GM23248 (cell line): ENCODE measurements around the gene ZNF513. TPM values are rescaled to one million over a fixed set of nuclear protein-coding genes. Genes with fewer than 3 reads are reported as not detected.

Experiments
- DNase-seq: peaks from one replicate; pipeline ENCODE4 v3.0.0-alpha.2; 2015
- H2AFZ ChIP-seq: fragments of 200-600 bp; sonication (generic); 2 replicates; pipeline ENCODE4 v1.6.1; 2016; ENCODE audit warnings: antibody characterized with exemption
- H3F3A ChIP-seq: fragments of 200-600 bp; sonication (generic); 2 replicates; pipeline ENCODE4 v1.6.1; 2016; ENCODE audit warnings: mild to moderate bottlenecking, antibody characterized with exemption, mixed run types; ENCODE audit not compliant: insufficient read depth
- H3K27ac ChIP-seq: fragments of 200-600 bp; sonication (generic); 2 replicates; pipeline ENCODE4 v1.5.1; 2016; ENCODE audit warnings: mild to moderate bottlenecking
- H3K27me3 ChIP-seq: fragments of 200-600 bp; sonication (generic); replicated peaks from 2 replicates; pipeline ENCODE4 v1.6.1; 2016; ENCODE audit warnings: mild to moderate bottlenecking; ENCODE audit not compliant: insufficient read depth
- H3K36me3 ChIP-seq: fragments of 200-600 bp; sonication (generic); 2 replicates; pipeline ENCODE4 v1.6.1; 2016; ENCODE audit warnings: low read depth, mild to moderate bottlenecking
- H3K4me1 ChIP-seq: fragments of 200-600 bp; sonication (generic); 2 replicates; pipeline ENCODE4 v1.6.1; 2016; ENCODE audit warnings: mild to moderate bottlenecking; ENCODE audit not compliant: insufficient read depth
- H3K4me2 ChIP-seq: fragments of 200-600 bp; sonication (generic); one replicate; pipeline ENCODE4 v1.6.1; 2016; ENCODE audit warnings: mild to moderate bottlenecking; ENCODE audit not compliant: unreplicated experiment
- H3K4me3 ChIP-seq: fragments of 200-600 bp; sonication (generic); 2 replicates; pipeline ENCODE4 v1.5.1; 2016; ENCODE audit warnings: mild to moderate bottlenecking
- H3K79me2 ChIP-seq: fragments of 200-600 bp; sonication (generic); 2 replicates; pipeline ENCODE4 v1.6.1; 2016; ENCODE audit warnings: mild to moderate bottlenecking; ENCODE audit not compliant: insufficient read depth
- H3K9ac ChIP-seq: fragments of 200-600 bp; sonication (generic); 2 replicates; pipeline ENCODE4 v1.6.1; 2016; ENCODE audit warnings: mild to moderate bottlenecking
- H3K9me2 ChIP-seq: fragments of 200-600 bp; sonication (generic); 2 replicates; pipeline ENCODE4 v1.6.1; 2016; ENCODE audit warnings: mixed run types, mild to moderate bottlenecking, moderate library complexity; ENCODE audit not compliant: insufficient read depth
- H3K9me3 ChIP-seq: fragments of 200-600 bp; sonication (generic); one replicate; pipeline ENCODE4 v1.6.1; 2017; ENCODE audit warnings: low read depth
- H4K20me1 ChIP-seq: fragments of 200-600 bp; sonication (generic); 2 replicates; pipeline ENCODE4 v1.6.0; 2016; ENCODE audit not compliant: insufficient read depth
- EZH2 ChIP-seq: fragments of 200-600 bp; sonication (generic); IDR thresholded peaks from 2 replicates; pipeline ENCODE4 v1.6.1; 2018; ENCODE audit warnings: antibody characterized with exemption, mild to moderate bottlenecking; ENCODE audit not compliant: insufficient read depth, poor library complexity, severe bottlenecking
- EZH2phosphoT487 ChIP-seq: fragments of 200-600 bp; sonication (generic); IDR thresholded peaks from 2 replicates; pipeline ENCODE4 v1.6.1; 2018; ENCODE audit warnings: antibody characterized with exemption, moderate library complexity, mild to moderate bottlenecking, low read depth; ENCODE audit not compliant: insufficient read depth
- WGBS, 2 experiments: methylation state at CpG; one replicate each; pipeline ENCODE4 v1.1.6; 2015 to 2017; ENCODE audit warnings: low lambda C conversion rate in 2 of 2, low coverage in 1 of 2; ENCODE audit errors: missing lambda C conversion rate in 2 of 2; 5-methylcytosine and 5-hydroxymethylcytosine counted together
- in situ Hi-C: fragments of 300-500 bp; cut with MboI; formaldehyde crosslinking; loops from 2 replicates; pipeline ENCODE4 v1.15.0; 2020
- polyA plus RNA-seq: library from polyadenylated mRNA; unstranded; fragments of >200 nt; fragmentation: Nextera tagmentation; extraction: Ambion mirVana; gene quantifications from 2 replicates; pipeline ENCODE4 v1.2.1, GENCODE V29; 2016
- total RNA-seq: library from RNA; depleted of rRNA; stranded (reverse); fragments of >200 nt; shearing (Covaris generic); gene quantifications from 2 replicates; pipeline ENCODE4 v1.2.3, GENCODE V29; 2014

Gene ZNF513
- total and polyA plus RNA-seq, 2 experiments from 2014 or later: 6.0 to 9.5 TPM

DNA sequence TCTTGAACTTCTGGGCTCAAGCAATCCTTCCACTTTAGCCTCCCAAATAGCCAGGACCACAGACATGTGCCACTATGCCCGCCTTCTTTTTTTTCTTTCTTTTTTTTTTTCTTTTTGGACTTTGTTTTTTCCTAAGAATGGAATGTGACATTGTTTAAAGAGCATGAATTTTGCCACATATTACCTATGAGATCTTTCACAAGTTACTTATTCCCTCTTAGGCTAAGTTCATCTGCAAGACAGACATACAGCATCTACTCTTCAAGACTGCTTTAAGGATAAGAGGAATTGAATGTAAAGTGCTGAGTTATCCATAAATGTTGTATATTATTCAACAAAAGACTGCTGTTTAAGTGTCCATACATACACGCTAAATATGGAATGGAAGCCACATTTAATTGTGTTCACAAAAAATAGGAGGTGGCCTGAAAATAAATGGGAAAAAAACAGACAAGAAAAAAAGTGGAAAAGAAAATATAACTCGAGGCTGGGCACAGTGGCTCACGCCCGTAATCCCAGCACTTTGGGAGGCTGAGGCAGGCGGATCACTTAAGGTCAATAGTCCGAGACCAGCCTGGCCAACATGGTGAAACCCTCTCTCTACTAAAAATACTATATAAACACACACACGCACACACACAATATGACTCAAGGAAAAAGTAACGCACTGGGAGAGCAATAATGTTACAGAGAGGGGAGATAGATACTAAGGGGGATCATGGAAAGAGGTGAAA is 32.1 kb upstream of the ZNF513 start:
- TF ChIP-seq EZH2: no peak
- no peak for TF ChIP-seq EZH2phosphoT487
- Histone ChIP-seq H3K27me3 (no peaks in the 10 kb centered on the region), H3K4me1 (peaks cover 8% of the 10 kb centered on the region), H3K9me3 (no peaks in the 10 kb centered on the region), H2AFZ (no peak overlapping the region), H3K4me2 (no peak overlapping the region), H3K79me2 (peaks cover 18% of the 10 kb centered on the region), H3K4me3 (no peak overlapping the region), H3K36me3 (no peaks in the 10 kb centered on the region), H3K27ac (no peak overlapping the region), H4K20me1 (no peaks in the 10 kb centered on the region), H3F3A (peaks cover 12% of the 10 kb centered on the region), H3K9ac (no peak overlapping the region), H3K9me2 (no peaks in the 10 kb centered on the region)
- in situ Hi-C loops: no loop called here
- 61 to 67% methylated on average over 9 of the region's 9 CpGs for WGBS, 2 experiments
- DNase-seq: no peak

DNA sequence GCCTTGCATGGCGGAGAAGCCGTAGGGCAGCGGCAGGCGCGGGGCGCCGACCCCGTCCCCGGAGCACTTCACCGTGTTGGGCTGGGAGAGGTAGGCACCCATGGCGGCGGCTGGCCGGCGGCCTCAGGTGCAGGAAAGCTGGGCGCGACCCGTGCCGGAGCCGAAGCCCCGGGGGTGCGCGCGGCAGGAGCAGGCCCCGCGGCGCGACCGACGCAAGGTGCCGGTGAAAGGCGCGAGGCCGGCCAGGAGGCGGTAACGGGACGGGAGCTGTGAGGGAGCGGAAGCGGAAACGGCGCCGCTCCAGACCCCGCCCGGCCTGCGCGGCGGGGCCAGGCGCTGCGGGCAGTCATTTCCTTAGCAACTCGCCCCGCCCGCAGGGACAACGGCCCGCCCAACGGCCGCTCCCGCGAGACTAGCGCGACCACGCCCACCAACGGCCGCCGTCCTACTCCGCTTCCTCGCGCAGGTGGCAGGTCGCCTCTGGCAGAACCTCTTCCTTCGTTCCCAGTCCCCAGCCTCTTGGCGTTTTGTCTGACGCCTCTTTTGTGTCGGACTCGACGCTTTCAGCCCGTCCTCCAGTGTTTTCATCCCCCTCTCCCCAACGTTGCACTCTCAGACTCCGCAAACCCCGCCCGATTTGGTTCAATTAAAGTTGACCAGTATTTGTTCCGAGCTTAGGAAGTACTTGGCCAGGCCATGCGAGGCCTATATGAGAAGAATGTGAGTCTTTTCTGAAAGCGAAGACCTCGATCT is 29.0 kb upstream of the ZNF513 start, which contains the start of gene PPM1G:
TSS of gene PPM1G (minus strand) at position 271 of the 753 bp plus-strand sequence. CDS start at position 102, 169 bp downstream.
- Histone ChIP-seq H2AFZ (peak within 1 kb of the TSS; percentile 100), H3F3A (peaks cover 12% of the 10 kb centered on the region), H3K9ac (peak within 1 kb of the TSS; percentile 85), H3K27ac (peak within 1 kb of the TSS; percentile 66), H4K20me1 (no peaks in the 10 kb centered on the region), H3K4me2 (peak within 1 kb of the TSS; percentile 98), H3K9me3 (no peaks in the 10 kb centered on the region), H3K36me3 (no peaks in the 10 kb centered on the region), H3K4me3 (peak within 1 kb of the TSS; percentile 85), H3K79me2 (peaks cover 49% of the 10 kb centered on the region), H3K9me2 (no peaks in the 10 kb centered on the region), H3K27me3 (no peaks in the 10 kb centered on the region), H3K4me1 (peaks cover 12% of the 10 kb centered on the region)
- 1% methylated on average over 54 to 56 of the region's 82 CpGs for WGBS, 2 experiments
- in situ Hi-C loops: no loop called here
- no peak for TF ChIP-seq EZH2phosphoT487
- no peak for TF ChIP-seq EZH2
- DNase-seq: peak; percentile 98

DNA sequence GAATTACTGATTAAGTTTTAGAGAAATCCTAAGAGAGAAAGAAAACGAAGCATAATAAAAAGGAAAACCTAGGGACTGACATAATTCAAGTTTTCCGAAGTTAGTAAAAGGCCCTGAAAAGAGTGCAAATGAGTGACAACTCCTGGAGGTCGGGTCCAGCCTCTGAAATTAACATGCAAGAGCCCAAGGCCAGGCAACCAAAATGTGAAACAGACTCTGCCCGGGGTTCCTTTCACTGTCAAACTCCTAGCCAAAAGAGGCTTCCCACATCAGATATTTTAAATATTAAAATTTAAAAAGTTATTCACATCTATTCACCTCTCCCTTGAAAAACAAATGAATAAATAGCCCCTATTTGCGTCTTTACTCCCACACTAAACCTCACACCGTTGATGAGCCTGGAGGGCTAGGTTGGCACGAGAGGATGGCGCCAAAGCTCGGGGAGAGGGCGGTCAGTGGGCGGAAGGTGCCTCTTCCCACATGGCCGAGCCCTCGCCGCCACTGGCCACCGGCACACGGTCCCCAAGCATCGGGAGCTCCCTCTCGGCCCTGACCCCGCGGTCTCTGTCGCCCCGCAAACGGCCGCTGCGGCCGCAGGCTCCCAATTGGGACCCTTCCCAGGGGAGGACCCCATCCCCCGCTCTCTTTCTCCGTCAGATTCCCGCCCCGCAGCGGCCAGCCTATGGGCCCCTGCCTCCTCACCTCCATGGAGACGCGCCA is 28.2 kb upstream of the ZNF513 start:
- DNase-seq: peak; percentile 67
- H3K27me3 ChIP-seq: no peaks in the 10 kb centered on the region
- H2AFZ ChIP-seq: peak overlapping the region; percentile 100
- H3F3A ChIP-seq: peaks cover 12% of the 10 kb centered on the region
- peaks cover 12% of the 10 kb centered on the region for H3K4me1 ChIP-seq
- peak overlapping the region; percentile 85 for H3K9ac ChIP-seq
- H3K4me3 ChIP-seq: peak overlapping the region; percentile 85
- H3K27ac ChIP-seq: peak overlapping the region; percentile 64
- no peaks in the 10 kb centered on the region for H4K20me1 ChIP-seq
- H3K36me3 ChIP-seq: no peaks in the 10 kb centered on the region
- no peaks in the 10 kb centered on the region for H3K9me3 ChIP-seq
- peaks cover 56% of the 10 kb centered on the region for H3K79me2 ChIP-seq
- peak overlapping the region; percentile 98 for H3K4me2 ChIP-seq
- WGBS, 2 experiments: 1 to 2% methylated on average over 23 to 32 of the region's 33 CpGs
- H3K9me2 ChIP-seq: no peaks in the 10 kb centered on the region
- in situ Hi-C loops: no loop called here
- no peak for TF ChIP-seq EZH2phosphoT487
- TF ChIP-seq EZH2: no peak

DNA sequence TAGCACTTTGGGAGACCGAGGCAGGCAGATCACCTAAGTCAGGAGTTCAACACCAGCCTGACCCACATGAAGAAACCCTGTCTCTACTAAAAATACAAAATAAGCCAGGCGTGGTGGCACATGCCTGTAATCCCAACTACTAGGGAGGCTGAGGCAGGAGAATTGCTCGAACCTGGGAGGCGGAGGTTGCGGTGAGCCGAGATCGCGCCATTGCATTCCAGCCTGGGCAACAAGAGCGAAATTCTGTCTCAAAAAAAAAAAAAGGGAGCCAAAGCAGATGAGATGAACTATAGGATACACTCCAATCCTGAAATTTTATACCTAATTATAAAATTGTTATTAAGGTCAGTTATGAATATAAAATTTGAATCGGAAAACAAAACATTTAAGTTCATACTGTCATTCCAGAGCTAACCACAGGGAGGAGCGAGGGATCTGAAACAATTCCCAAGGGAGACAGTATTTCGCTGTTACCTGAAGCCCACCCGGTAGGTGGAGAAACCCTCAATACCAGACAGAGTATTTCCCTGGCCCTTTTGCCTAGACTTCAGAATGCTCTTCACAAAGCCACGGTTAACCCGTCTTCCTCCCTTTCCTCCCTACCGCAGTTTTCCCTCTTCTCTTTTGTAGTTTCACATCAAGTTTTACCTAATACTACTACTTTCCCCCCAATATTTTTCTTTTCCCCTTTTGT is 27.4 kb upstream of the ZNF513 start:
- H2AFZ ChIP-seq: peak overlapping the region; percentile 100
- H3K79me2 ChIP-seq: peaks cover 64% of the 10 kb centered on the region
- no peak for TF ChIP-seq EZH2phosphoT487
- TF ChIP-seq EZH2: no peak
- no peaks in the 10 kb centered on the region for H3K36me3 ChIP-seq
- H4K20me1 ChIP-seq: no peaks in the 10 kb centered on the region
- H3K27ac ChIP-seq: peak overlapping the region; percentile 64
- H3K4me3 ChIP-seq: peak overlapping the region; percentile 85
- no peaks in the 10 kb centered on the region for H3K9me2 ChIP-seq
- peaks cover 12% of the 10 kb centered on the region for H3K4me1 ChIP-seq
- no peaks in the 10 kb centered on the region for H3K9me3 ChIP-seq
- peak; percentile 79 for DNase-seq
- H3F3A ChIP-seq: peaks cover 12% of the 10 kb centered on the region
- no peaks in the 10 kb centered on the region for H3K27me3 ChIP-seq
- in situ Hi-C loops: no loop called here
- H3K9ac ChIP-seq: peak overlapping the region; percentile 85
- H3K4me2 ChIP-seq: peak overlapping the region; percentile 98
- WGBS, 2 experiments: 49% methylated on average over 16 of the region's 16 CpGs
